ENCODE results near the gene FSTL4. TPM values are rescaled to one million over a fixed set of nuclear protein-coding genes. Genes with fewer than 3 reads are reported as not detected.

Gene FSTL4
- polyA plus RNA-seq, 1 donor (not counting 4 experiments of a cell fraction or from before 2014, with no cell fraction given) = 1.7 TPM

- Histone ChIP-seq H3K9me1 (ENCODE audit: control insufficient read depth, extremely low read depth, insufficient read depth, low read length) (no peaks in the 10 kb centered on the region), H3K4me1 (ENCODE audit: control insufficient read depth, extremely low read depth, insufficient read depth, low read length) (no peaks in the 10 kb centered on the region), H3K9ac (ENCODE audit: control insufficient read depth, extremely low read depth, insufficient read depth, low read length) (no peak overlapping the region), H3K79me2 (ENCODE audit: control insufficient read depth, insufficient read depth, low read length) (no peaks in the 10 kb centered on the region), H2AFZ (ENCODE audit: control insufficient read depth, low read length) (no peak overlapping the region), H3K9me3 (ENCODE audit: control insufficient read depth, low read depth, low read length) (no peaks in the 10 kb centered on the region), H3K27ac (ENCODE audit: control insufficient read depth, insufficient read depth, low read length) (no peak overlapping the region), H3K36me3 (ENCODE audit: control insufficient read depth in 2 of 2, extremely low read depth in 1 of 2, insufficient read depth in 2 of 2, low read length in 2 of 2) (no peaks in the 10 kb centered on the region), H3K4me3 (ENCODE audit: control insufficient read depth in 2 of 3, extremely low read depth in 1 of 3, insufficient read depth in 2 of 3, low read depth in 1 of 3, low read length in 3 of 3) (no peak overlapping the region), H3K27me3 (ENCODE audit: control insufficient read depth, extremely low read depth, insufficient read depth, low read length) (no peaks in the 10 kb centered on the region), H4K20me1 (ENCODE audit: control insufficient read depth, extremely low read depth, insufficient read depth, low read length) (no peaks in the 10 kb centered on the region), H3K4me2 (ENCODE audit: control insufficient read depth, extremely low read depth, insufficient read depth, low read depth, low read length) (no peak overlapping the region)
- dilution Hi-C loops (cut with MboI; ENCODE audit: extremely low pct_ligation_motif_present, low sequenced_read_pairs) = no loop called here
- FAIRE-seq (no peak), DNase-seq (ENCODE audit: low read depth, low spot score) (no peak)
- TF ChIP-seq CTCF (optimal IDR thresholded peaks at IDR 0.05 in 1 of 3, IDR thresholded peaks at IDR 0.05 in 1 of 3, conservative IDR thresholded peaks at IDR 0.05 in 1 of 3; ENCODE audit: extremely low read depth in 1 of 3, insufficient read depth in 2 of 3, low read length in 3 of 3) (no peak), EZH2 (IDR thresholded peaks at IDR 0.05; ENCODE audit: low read length) (no peak)
Observed at GRCh38 chr5:133154274-133155075, 457.9 kb downstream of the FSTL4 start.

- Histone ChIP-seq H2AFZ (ENCODE audit: control insufficient read depth, low read length) (no peak overlapping the region), H3K9ac (ENCODE audit: control insufficient read depth, extremely low read depth, insufficient read depth, low read length) (no peak overlapping the region), H3K4me2 (ENCODE audit: control insufficient read depth, extremely low read depth, insufficient read depth, low read depth, low read length) (no peak overlapping the region), H3K4me3 (ENCODE audit: control insufficient read depth in 2 of 3, extremely low read depth in 1 of 3, insufficient read depth in 2 of 3, low read depth in 1 of 3, low read length in 3 of 3) (no peak overlapping the region), H3K36me3 (ENCODE audit: control insufficient read depth in 2 of 2, extremely low read depth in 1 of 2, insufficient read depth in 2 of 2, low read length in 2 of 2) (no peaks in the 10 kb centered on the region), H3K9me3 (ENCODE audit: control insufficient read depth, low read depth, low read length) (no peaks in the 10 kb centered on the region), H3K27ac (ENCODE audit: control insufficient read depth, insufficient read depth, low read length) (no peak overlapping the region), H3K4me1 (ENCODE audit: control insufficient read depth, extremely low read depth, insufficient read depth, low read length) (no peaks in the 10 kb centered on the region), H3K9me1 (ENCODE audit: control insufficient read depth, extremely low read depth, insufficient read depth, low read length) (no peaks in the 10 kb centered on the region), H4K20me1 (ENCODE audit: control insufficient read depth, extremely low read depth, insufficient read depth, low read length) (no peaks in the 10 kb centered on the region), H3K79me2 (ENCODE audit: control insufficient read depth, insufficient read depth, low read length) (no peaks in the 10 kb centered on the region), H3K27me3 (ENCODE audit: control insufficient read depth, extremely low read depth, insufficient read depth, low read length) (no peaks in the 10 kb centered on the region)
- dilution Hi-C loops (cut with MboI; ENCODE audit: extremely low pct_ligation_motif_present, low sequenced_read_pairs) = no loop called here
- FAIRE-seq (no peak), DNase-seq (ENCODE audit: low read depth, low spot score) (no peak)
- TF ChIP-seq EZH2 (IDR thresholded peaks at IDR 0.05; ENCODE audit: low read length) = no peak
- TF ChIP-seq CTCF (optimal IDR thresholded peaks at IDR 0.05 in 1 of 3, IDR thresholded peaks at IDR 0.05 in 1 of 3, conservative IDR thresholded peaks at IDR 0.05 in 1 of 3; ENCODE audit: extremely low read depth in 1 of 3, insufficient read depth in 2 of 3, low read length in 3 of 3) = no peak
Observed at GRCh38 chr5:133150909-133151544, 461.3 kb downstream of the FSTL4 start.

All from keratinocyte (primary cell).